DND-41 (cell line): ENCODE results near the gene LRPAP1.

Source experiments
- ATAC-seq: fragments of 200-7000 bp; cut with Tn5 transposase; 3 replicates; pipeline ENCODE4 v1.9.1; 2021; ENCODE audit warnings: low read depth; ENCODE audit not compliant: insufficient read depth
- DNase-seq: peaks from one replicate; pipeline ENCODE4 v3.0.0-alpha.2; 2020
- H2AFZ ChIP-seq: 2 replicates; pipeline ENCODE4 v1.6.0; 2012; ENCODE audit warnings: low read depth, low read length
- H3K27ac ChIP-seq: 2 replicates; pipeline ENCODE4 v1.5.1; 2012; ENCODE audit warnings: low read length, inconsistent platforms
- H3K27me3 ChIP-seq: fragments of 200-600 bp; sonication (generic); 2 replicates; pipeline ENCODE4 v1.6.0; 2012; ENCODE audit warnings: low read length, mild to moderate bottlenecking, inconsistent platforms; ENCODE audit not compliant: insufficient read depth, poor library complexity
- H3K36me3 ChIP-seq: 2 replicates; pipeline ENCODE4 v1.5.1; 2012; ENCODE audit warnings: low read length, inconsistent platforms; ENCODE audit not compliant: insufficient read depth
- H3K4me1 ChIP-seq: 2 replicates; pipeline ENCODE4 v1.5.1; 2012; ENCODE audit warnings: mild to moderate bottlenecking, low read length; ENCODE audit not compliant: insufficient read depth
- H3K4me2 ChIP-seq: 2 replicates; pipeline ENCODE4 v1.6.0; 2012; ENCODE audit warnings: mild to moderate bottlenecking, moderate library complexity, low read length, inconsistent platforms; ENCODE audit not compliant: insufficient read depth
- H3K4me3 ChIP-seq, 2 experiments: fragments of 200-600 bp in 1 of 2; shearing (Covaris generic) in 1 of 2; 2 replicates each; pipeline ENCODE4 v1.5.1; 2012 to 2016; ENCODE audit warnings: inconsistent platforms in 2 of 2, low read length in 2 of 2, mild to moderate bottlenecking in 2 of 2, low read depth in 1 of 2, moderate library complexity in 1 of 2
- H3K79me2 ChIP-seq: 2 replicates; pipeline ENCODE4 v1.6.0; 2012; ENCODE audit warnings: low read length, inconsistent platforms; ENCODE audit not compliant: insufficient read depth
- H3K9ac ChIP-seq: 2 replicates; pipeline ENCODE4 v1.6.0; 2012; ENCODE audit warnings: low read depth, mild to moderate bottlenecking, inconsistent platforms, low read length, moderate library complexity
- H3K9me3 ChIP-seq: 2 replicates; pipeline ENCODE4 v1.5.1; 2012; ENCODE audit warnings: low read length, moderate library complexity, mild to moderate bottlenecking, inconsistent platforms; ENCODE audit not compliant: insufficient read depth, severe bottlenecking
- H4K20me1 ChIP-seq: 2 replicates; pipeline ENCODE4 v1.6.0; 2012; ENCODE audit warnings: low read length; ENCODE audit not compliant: insufficient read depth
- EZH2 ChIP-seq: IDR thresholded peaks from 3 replicates; pipeline ENCODE4 v1.6.1; 2012; ENCODE audit warnings: borderline replicate concordance, low read depth, mild to moderate bottlenecking, moderate library complexity, low read length, inconsistent platforms; ENCODE audit not compliant: severe bottlenecking
- TF ChIP-seq, protein P1 (sequence below): IDR thresholded peaks from 2 replicates; pipeline ENCODE4 v1.5.1; 2012; ENCODE audit warnings: borderline replicate concordance, low read length, moderate library complexity, mild to moderate bottlenecking; ENCODE audit not compliant: poor library complexity, severe bottlenecking; ENCODE audit errors: extremely low read depth

The LRPAP1 gene

DNA sequence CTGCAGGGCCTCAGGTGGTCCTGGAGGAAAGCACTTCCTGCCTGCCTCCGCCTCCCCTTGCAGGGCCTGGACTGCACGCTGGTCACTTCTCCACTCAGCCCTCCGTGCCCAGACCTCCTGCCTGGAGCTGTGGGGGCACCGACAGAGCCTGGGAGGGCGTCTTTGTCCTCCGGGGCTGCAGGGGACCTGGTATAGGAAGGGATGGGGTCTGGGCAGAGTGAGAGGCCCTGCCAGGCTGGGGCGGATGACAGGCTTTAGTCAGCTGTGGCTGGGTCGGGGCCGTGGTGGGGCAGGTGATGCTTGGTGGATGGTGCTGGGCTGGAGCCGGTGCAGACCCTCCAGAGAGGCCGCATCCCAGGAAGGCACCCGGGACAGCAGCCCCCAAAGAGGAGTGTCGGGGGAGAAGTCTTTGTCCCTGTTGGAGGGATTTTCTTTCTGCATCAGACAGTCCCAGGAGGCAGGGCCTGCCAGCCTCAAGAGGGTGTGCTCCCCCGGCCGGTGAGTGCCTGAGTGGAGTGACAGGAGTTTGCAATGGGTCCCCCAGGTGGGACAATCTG, 67.8 kb downstream of the LRPAP1 start:
- Histone ChIP-seq H3K27me3 (no peaks in the 10 kb centered on the region), H3K36me3 (no peaks in the 10 kb centered on the region)

GRCh38 chr4:3463556-3464348, 68.5 kb downstream of the LRPAP1 start:
- DNase-seq (no peak), ATAC-seq (no peak)
- no peak overlapping the region for H3K27ac ChIP-seq
- H3K4me2 ChIP-seq, result no peak overlapping the region
- no peaks in the 10 kb centered on the region for H3K27me3 ChIP-seq
- no peak overlapping the region for H3K9ac ChIP-seq
- no peak overlapping the region for H2AFZ ChIP-seq
- TF ChIP-seq, protein P1, sequence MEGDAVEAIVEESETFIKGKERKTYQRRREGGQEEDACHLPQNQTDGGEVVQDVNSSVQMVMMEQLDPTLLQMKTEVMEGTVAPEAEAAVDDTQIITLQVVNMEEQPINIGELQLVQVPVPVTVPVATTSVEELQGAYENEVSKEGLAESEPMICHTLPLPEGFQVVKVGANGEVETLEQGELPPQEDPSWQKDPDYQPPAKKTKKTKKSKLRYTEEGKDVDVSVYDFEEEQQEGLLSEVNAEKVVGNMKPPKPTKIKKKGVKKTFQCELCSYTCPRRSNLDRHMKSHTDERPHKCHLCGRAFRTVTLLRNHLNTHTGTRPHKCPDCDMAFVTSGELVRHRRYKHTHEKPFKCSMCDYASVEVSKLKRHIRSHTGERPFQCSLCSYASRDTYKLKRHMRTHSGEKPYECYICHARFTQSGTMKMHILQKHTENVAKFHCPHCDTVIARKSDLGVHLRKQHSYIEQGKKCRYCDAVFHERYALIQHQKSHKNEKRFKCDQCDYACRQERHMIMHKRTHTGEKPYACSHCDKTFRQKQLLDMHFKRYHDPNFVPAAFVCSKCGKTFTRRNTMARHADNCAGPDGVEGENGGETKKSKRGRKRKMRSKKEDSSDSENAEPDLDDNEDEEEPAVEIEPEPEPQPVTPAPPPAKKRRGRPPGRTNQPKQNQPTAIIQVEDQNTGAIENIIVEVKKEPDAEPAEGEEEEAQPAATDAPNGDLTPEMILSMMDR, result no peak
- no peak for TF ChIP-seq EZH2
- no peaks in the 10 kb centered on the region for H3K79me2 ChIP-seq
- no peak overlapping the region for H3K4me3 ChIP-seq
- no peaks in the 10 kb centered on the region; the same call in 1 of the 2 replicates for H4K20me1 ChIP-seq
- H3K4me1 ChIP-seq, result no peaks in the 10 kb centered on the region
- no peaks in the 10 kb centered on the region for H3K9me3 ChIP-seq
- no peaks in the 10 kb centered on the region for H3K36me3 ChIP-seq

More for the DNA sequence above, 67.8 kb downstream of the LRPAP1 start:
- TF ChIP-seq EZH2, result no peak
- TF ChIP-seq, protein P1, result no peak
- ATAC-seq (no peak), DNase-seq (no peak)
- Histone ChIP-seq H3K9ac (no peak overlapping the region), H3K4me3 (no peak overlapping the region), H4K20me1 (no peaks in the 10 kb centered on the region; the same call in 1 of the 2 replicates), H3K4me2 (no peak overlapping the region), H3K9me3 (no peaks in the 10 kb centered on the region), H3K27ac (no peak overlapping the region), H3K79me2 (no peaks in the 10 kb centered on the region), H3K4me1 (no peaks in the 10 kb centered on the region), H2AFZ (no peak overlapping the region)

DNA sequence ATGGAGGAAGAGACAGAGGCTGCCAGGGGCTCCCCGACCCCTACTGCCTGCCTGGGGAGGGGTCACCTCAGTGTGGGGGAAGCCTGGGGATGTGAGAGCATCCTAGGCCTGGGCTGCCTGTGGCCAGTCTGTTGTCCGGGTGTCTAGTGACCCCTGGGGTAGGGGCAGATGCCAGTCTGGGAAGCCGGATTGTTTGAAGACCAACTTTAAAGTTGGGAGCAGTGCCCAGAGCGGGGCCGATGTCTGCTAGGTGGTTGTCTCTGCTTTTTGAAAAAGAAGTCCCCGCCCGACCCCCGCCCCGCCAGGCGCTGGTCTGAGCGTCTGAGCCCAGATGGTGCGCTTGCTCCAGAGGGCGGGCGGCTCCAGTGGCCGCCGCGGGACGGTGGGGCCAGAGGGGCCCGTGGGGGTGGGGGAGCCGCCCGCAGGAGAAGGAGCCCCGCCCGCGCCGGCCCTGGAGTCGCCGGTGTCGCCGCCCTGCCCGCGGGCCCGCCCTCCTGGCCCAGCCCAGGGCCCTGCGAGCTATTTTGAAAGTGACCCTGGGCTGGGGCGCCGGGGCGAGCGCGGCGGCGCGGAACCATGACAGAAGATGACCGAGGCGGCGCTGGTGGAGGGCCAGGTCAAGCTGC, 69.3 kb downstream of the LRPAP1 start, which contains the start of gene DOK7:
TSS of gene DOK7 (plus strand) at position 517 of the 626 bp plus-strand sequence. CDS start at position 587, 70 bp downstream.
- no peak within 1 kb of the TSS for H3K4me2 ChIP-seq
- H3K9ac ChIP-seq, result no peak within 1 kb of the TSS
- no peak within 1 kb of the TSS for H2AFZ ChIP-seq
- no peaks in the 10 kb centered on the region for H3K4me1 ChIP-seq
- H3K36me3 ChIP-seq, result no peaks in the 10 kb centered on the region
- H3K79me2 ChIP-seq, result no peaks in the 10 kb centered on the region
- H3K27me3 ChIP-seq, result no peaks in the 10 kb centered on the region
- no peak within 1 kb of the TSS for H3K4me3 ChIP-seq
- H3K9me3 ChIP-seq, result no peaks in the 10 kb centered on the region
- no peak for DNase-seq
- H3K27ac ChIP-seq, result no peak within 1 kb of the TSS
- no peaks in the 10 kb centered on the region; the same call in 1 of the 2 replicates for H4K20me1 ChIP-seq
- TF ChIP-seq, protein P1, result no peak
- TF ChIP-seq EZH2, result no peak
- ATAC-seq, result no peak
